Measurements from ENCODE around the gene OR1S1.
"Not testable (repeated sequence)": the region's sequence is repeated elsewhere in the genome, so short reads cannot be mapped to it uniquely, and the experiment has no call there.

The OR1S1 gene

GRCh38 chr11:58212420-58212819 lies at the start of gene OR1S1:
Gene OR1S1, plus strand, starts transcription at chr11:58212720.
- DNase-seq, result not testable (repeated sequence)

GRCh38 chr11:58164389-58164788 lies 48.1 kb upstream of the OR1S1 start:
- DNase-seq, result no peak

- no peak for DNase-seq
Observed at GRCh38 chr11:58164990-58165389, 47.5 kb upstream of the OR1S1 start.

GRCh38 chr11:58165504-58166106 lies 46.9 kb upstream of the OR1S1 start:
- DNase-seq, result no peak

- DNase-seq, result no peak
Observed at GRCh38 chr11:58177409-58178054, 35.0 kb upstream of the OR1S1 start.

- DNase-seq, result no peak
Observed at GRCh38 chr11:58178444-58178843, 34.1 kb upstream of the OR1S1 start.

- DNase-seq, result no peak
Observed at GRCh38 chr11:58179648-58180047, 32.9 kb upstream of the OR1S1 start.

- DNase-seq, result no peak
Observed at GRCh38 chr11:58186938-58187337, 25.6 kb upstream of the OR1S1 start.

GRCh38 chr11:58188770-58189169 lies 23.8 kb upstream of the OR1S1 start, which contains the start of gene OR9Q2:
Gene OR9Q2, plus strand, starts transcription at chr11:58189070. Its CDS starts 1,421 bp downstream, at chr11:58190491.
- no peak for DNase-seq

- no peak for DNase-seq
Observed at GRCh38 chr11:58192229-58192628, 20.3 kb upstream of the OR1S1 start.

GRCh38 chr11:58193391-58193790 lies 19.1 kb upstream of the OR1S1 start:
- no peak for DNase-seq

GRCh38 chr11:58195939-58196338 lies 16.6 kb upstream of the OR1S1 start:
- DNase-seq, result no peak

GRCh38 chr11:58199271-58199670 lies 13.2 kb upstream of the OR1S1 start:
- DNase-seq, result no peak

- no peak for DNase-seq
Observed at GRCh38 chr11:58204042-58204441, 8.5 kb upstream of the OR1S1 start, which contains the start of gene OR1S2. Gene OR1S2, minus strand, starts transcription at chr11:58204142. Its CDS starts 0 bp downstream, at chr11:58204142.

GRCh38 chr11:58216476-58216875 lies 4.0 kb downstream of the OR1S1 start:
- DNase-seq, result no peak

GRCh38 chr11:58222721-58223120 lies 10.2 kb downstream of the OR1S1 start:
- no peak for DNase-seq

- DNase-seq, result no peak
Observed at GRCh38 chr11:58227956-58228615, 15.6 kb downstream of the OR1S1 start.

- no peak for DNase-seq
Observed at GRCh38 chr11:58243954-58244353, 31.4 kb downstream of the OR1S1 start.

- no peak for DNase-seq
Observed at GRCh38 chr11:58254936-58255335, 42.4 kb downstream of the OR1S1 start.

- DNase-seq, result no peak
Observed at GRCh38 chr11:58259983-58260382, 47.5 kb downstream of the OR1S1 start.

Data from stimulated activated CD4-positive, alpha-beta T cell treated with anti-CD3 and anti-CD28 coated beads, Interleukin-4, amount 100 ng/mL, for 4 hours (primary cell).